Smooth muscle cell (in vitro differentiated cells): ENCODE data around the gene PIGT. TPM values are rescaled to one million over a fixed set of nuclear protein-coding genes. Genes with fewer than 3 reads are reported as not detected.

ENCODE experiments used
- DNase-seq: peaks from one replicate; lab custom pipeline; 2025; ENCODE audit not compliant: unreplicated experiment; lab: John Stamatoyannopoulos, UW
- H2AFZ ChIP-seq: fragments of 200-600 bp; sonication (generic); 2 replicates; pipeline ENCODE4 v1.6.0; 2016; ENCODE audit warnings: antibody characterized with exemption, low read depth, mild to moderate bottlenecking
- H3F3A ChIP-seq: fragments of 200-600 bp; sonication (generic); 2 replicates; pipeline ENCODE4 v1.6.0; 2017; ENCODE audit warnings: antibody characterized with exemption, low read depth
- H3K27ac ChIP-seq: fragments of 200-600 bp; sonication (generic); 2 replicates; pipeline ENCODE4 v1.5.1; 2016; ENCODE audit warnings: low read depth, mild to moderate bottlenecking
- H3K27me3 ChIP-seq: fragments of 200-600 bp; sonication (generic); 2 replicates; pipeline ENCODE4 v1.6.1; 2016; ENCODE audit warnings: low read depth, mild to moderate bottlenecking
- H3K36me3 ChIP-seq: fragments of 200-600 bp; sonication (generic); 2 replicates; pipeline ENCODE4 v1.5.1; 2016; ENCODE audit warnings: low read depth
- H3K4me1 ChIP-seq: fragments of 200-600 bp; sonication (generic); 2 replicates; pipeline ENCODE4 v1.5.1; 2016; ENCODE audit warnings: low read depth
- H3K4me2 ChIP-seq: fragments of 200-600 bp; sonication (generic); 2 replicates; pipeline ENCODE4 v1.6.0; 2016; ENCODE audit warnings: mild to moderate bottlenecking
- H3K4me3 ChIP-seq: fragments of 200-600 bp; sonication (generic); 2 replicates; pipeline ENCODE4 v1.5.1; 2016; ENCODE audit warnings: mild to moderate bottlenecking
- H3K79me2 ChIP-seq: fragments of 200-600 bp; sonication (generic); 2 replicates; pipeline ENCODE4 v1.6.0; 2016; ENCODE audit warnings: low read depth, mild to moderate bottlenecking
- H3K9ac ChIP-seq: fragments of 200-600 bp; sonication (generic); 2 replicates; pipeline ENCODE4 v1.6.0; 2016; ENCODE audit warnings: low read depth
- H3K9me3 ChIP-seq: fragments of 200-600 bp; sonication (generic); replicated peaks from 2 replicates; pipeline ENCODE4 v1.5.1; 2016; ENCODE audit warnings: low read depth
- H4K20me1 ChIP-seq: fragments of 200-600 bp; sonication (generic); 2 replicates; pipeline ENCODE4 v1.6.0; 2016; ENCODE audit warnings: low read depth
- WGBS: methylation state at CpG from one replicate; pipeline ENCODE4 v1.1.7; 2016; ENCODE audit warnings: low lambda C conversion rate; 5-methylcytosine and 5-hydroxymethylcytosine counted together
- polyA plus RNA-seq: library from polyadenylated mRNA; unstranded; fragments of >200 nt; fragmentation: Nextera tagmentation; extraction: Ambion mirVana; gene quantifications from 2 replicates; pipeline ENCODE4 v1.2.1, GENCODE V29; 2016
- total RNA-seq: library from RNA; depleted of rRNA; stranded (reverse); fragments of >200 nt; gene quantifications from 2 replicates; pipeline ENCODE4 v1.2.3, GENCODE V29; 2014
- TF ChIP-seq, protein P1 (sequence below): fragments of 200-600 bp; sonication (generic); IDR thresholded peaks from 2 replicates; pipeline ENCODE4 v1.5.1; 2017; ENCODE audit warnings: borderline replicate concordance, mild to moderate bottlenecking, antibody characterized with exemption; ENCODE audit not compliant: insufficient read depth, poor library complexity, severe bottlenecking

The PIGT gene
- total and polyA plus RNA-seq, 2 experiments from 2014 or later = 90.7 to 206 TPM

DNA sequence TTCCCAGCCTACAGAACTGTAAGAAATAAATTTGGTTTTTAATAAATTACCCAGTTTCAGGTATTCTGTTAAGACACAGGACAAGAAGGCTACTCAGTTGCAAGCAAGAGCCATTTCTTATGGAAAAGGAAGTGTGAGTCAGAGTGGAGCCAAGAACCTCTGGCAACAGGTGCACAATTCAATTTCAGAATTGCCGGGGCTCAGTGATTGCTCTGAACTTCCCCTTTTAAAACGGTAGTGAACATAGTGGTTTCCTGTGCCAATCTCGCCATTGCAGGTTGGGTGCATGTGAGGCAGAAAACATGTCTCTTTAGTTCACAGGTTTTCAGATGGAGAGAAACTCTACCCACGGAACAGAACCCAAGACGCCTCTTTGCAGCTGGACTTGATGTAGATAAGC, 16.4 kb downstream of the PIGT start:
- H3K27me3 ChIP-seq = no peaks in the 10 kb centered on the region
- no peaks in the 10 kb centered on the region for H3K36me3 ChIP-seq
- H4K20me1 ChIP-seq = no peaks in the 10 kb centered on the region
- no peak overlapping the region for H3K4me2 ChIP-seq
- no peak for DNase-seq
- H3K9me3 ChIP-seq = no peaks in the 10 kb centered on the region
- TF ChIP-seq, protein P1, sequence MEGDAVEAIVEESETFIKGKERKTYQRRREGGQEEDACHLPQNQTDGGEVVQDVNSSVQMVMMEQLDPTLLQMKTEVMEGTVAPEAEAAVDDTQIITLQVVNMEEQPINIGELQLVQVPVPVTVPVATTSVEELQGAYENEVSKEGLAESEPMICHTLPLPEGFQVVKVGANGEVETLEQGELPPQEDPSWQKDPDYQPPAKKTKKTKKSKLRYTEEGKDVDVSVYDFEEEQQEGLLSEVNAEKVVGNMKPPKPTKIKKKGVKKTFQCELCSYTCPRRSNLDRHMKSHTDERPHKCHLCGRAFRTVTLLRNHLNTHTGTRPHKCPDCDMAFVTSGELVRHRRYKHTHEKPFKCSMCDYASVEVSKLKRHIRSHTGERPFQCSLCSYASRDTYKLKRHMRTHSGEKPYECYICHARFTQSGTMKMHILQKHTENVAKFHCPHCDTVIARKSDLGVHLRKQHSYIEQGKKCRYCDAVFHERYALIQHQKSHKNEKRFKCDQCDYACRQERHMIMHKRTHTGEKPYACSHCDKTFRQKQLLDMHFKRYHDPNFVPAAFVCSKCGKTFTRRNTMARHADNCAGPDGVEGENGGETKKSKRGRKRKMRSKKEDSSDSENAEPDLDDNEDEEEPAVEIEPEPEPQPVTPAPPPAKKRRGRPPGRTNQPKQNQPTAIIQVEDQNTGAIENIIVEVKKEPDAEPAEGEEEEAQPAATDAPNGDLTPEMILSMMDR = no peak
- H3F3A ChIP-seq = no peaks in the 10 kb centered on the region
- H3K4me1 ChIP-seq = peaks cover 2% of the 10 kb centered on the region
- 91% methylated on average over 5 of the region's 5 CpGs for whole genome bisulfite sequencing
- no peak overlapping the region for H3K9ac ChIP-seq
- H3K27ac ChIP-seq = no peak overlapping the region
- H3K4me3 ChIP-seq = no peak overlapping the region
- no peaks in the 10 kb centered on the region for H3K79me2 ChIP-seq
- H2AFZ ChIP-seq = no peak overlapping the region

DNA sequence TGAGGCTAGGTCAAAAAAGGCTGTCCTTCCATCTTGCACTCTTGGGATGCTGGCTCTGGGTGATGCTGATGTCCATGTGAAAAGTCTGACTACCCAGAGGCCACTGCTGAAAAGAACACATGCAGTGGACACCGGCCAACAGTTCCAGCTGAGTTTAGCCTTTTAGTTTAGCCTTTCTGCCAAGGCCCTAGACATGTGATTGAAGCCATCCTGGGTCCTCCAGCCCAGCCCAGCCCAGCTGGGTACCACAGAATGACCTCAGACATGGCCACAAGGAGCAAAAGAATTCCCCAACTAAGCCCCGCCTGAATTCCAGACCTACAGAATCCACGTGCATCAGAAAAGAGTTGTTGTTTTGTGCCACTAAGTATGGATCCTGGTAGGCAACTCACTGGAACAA, 17.4 kb downstream of the PIGT start:
- Histone ChIP-seq H3K36me3 (no peaks in the 10 kb centered on the region), H3K9ac (no peak overlapping the region), H3K27me3 (no peaks in the 10 kb centered on the region), H3K4me3 (no peak overlapping the region), H3K4me1 (peaks cover 2% of the 10 kb centered on the region), H3K4me2 (no peak overlapping the region), H3K27ac (no peak overlapping the region), H4K20me1 (no peaks in the 10 kb centered on the region), H2AFZ (no peak overlapping the region), H3K9me3 (no peaks in the 10 kb centered on the region), H3F3A (no peaks in the 10 kb centered on the region), H3K79me2 (no peaks in the 10 kb centered on the region)
- DNase-seq = no peak
- 61% methylated on average over 3 of the region's 3 CpGs for WGBS
- TF ChIP-seq, protein P1 = no peak

GRCh38 chr20:45433976-45434375, 18.0 kb downstream of the PIGT start:
- Histone ChIP-seq H3K4me1 (peaks cover 2% of the 10 kb centered on the region), H3K9ac (no peak overlapping the region), H3K27ac (no peak overlapping the region), H2AFZ (no peak overlapping the region), H3K9me3 (no peaks in the 10 kb centered on the region), H3K4me3 (no peak overlapping the region), H3F3A (no peaks in the 10 kb centered on the region), H4K20me1 (no peaks in the 10 kb centered on the region), H3K36me3 (no peaks in the 10 kb centered on the region), H3K79me2 (no peaks in the 10 kb centered on the region), H3K4me2 (no peak overlapping the region), H3K27me3 (no peaks in the 10 kb centered on the region)
- 89% methylated on average over 4 of the region's 4 CpGs for WGBS
- TF ChIP-seq, protein P1 = no peak
- DNase-seq = no peak

DNA sequence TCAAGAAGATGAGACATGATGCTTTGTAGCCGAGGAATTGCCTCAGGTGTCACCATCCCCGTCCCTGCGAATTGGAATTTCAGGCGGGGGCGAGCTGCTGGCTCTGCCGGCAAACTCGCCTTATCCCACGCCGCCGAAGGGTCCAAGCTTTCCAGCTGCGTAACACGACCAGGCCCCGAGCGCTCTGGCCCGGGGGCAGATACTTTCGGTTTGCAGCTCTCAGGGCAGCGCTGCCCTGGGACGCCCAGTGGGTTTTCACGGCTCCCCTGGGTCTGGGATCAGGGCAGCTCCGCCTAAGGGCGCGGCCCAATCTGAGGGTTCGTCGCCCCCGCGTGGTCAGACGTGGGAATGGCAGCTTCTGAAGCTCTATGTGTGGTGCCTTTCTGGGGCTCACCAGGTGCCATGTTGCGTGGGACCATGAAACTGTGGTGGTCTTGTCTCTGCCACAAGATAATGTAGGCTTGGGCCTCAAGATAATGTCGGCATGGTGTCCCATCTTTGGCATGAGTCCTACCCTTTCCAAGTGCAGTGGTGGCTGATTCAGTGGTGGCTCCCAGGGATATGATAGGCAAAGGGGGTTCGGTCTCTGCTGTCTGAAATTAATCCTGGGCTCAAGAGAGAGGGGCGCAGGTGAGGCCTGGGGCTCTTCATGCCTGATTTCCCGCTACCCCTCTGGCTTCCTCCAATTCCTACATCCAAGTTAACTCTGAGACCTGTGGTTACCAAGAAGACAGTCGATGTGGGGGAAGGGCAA, 21.0 kb downstream of the PIGT start:
- H3K27ac ChIP-seq = no peak overlapping the region
- peak; percentile 71 for DNase-seq
- peak overlapping the region; percentile 76 for H3K4me3 ChIP-seq
- no peaks in the 10 kb centered on the region for H3K36me3 ChIP-seq
- H3K79me2 ChIP-seq = no peaks in the 10 kb centered on the region
- peak overlapping the region; percentile 88 for H3K4me2 ChIP-seq
- TF ChIP-seq, protein P1 = peak; percentile 92
- H3K4me1 ChIP-seq = peaks cover 2% of the 10 kb centered on the region
- H3K9ac ChIP-seq = peak overlapping the region; percentile 58
- peak overlapping the region; percentile 67 for H2AFZ ChIP-seq
- no peaks in the 10 kb centered on the region for H4K20me1 ChIP-seq
- no peaks in the 10 kb centered on the region for H3K27me3 ChIP-seq
- H3K9me3 ChIP-seq = no peaks in the 10 kb centered on the region
- 13% methylated on average over 33 of the region's 33 CpGs for WGBS
- no peaks in the 10 kb centered on the region for H3F3A ChIP-seq
